Cardiac fibroblast (primary cell): ENCODE results near the gene PHOSPHO2.
A peak's percentile ranks its signal among the peaks of the same experiment; 100 is the strongest.

Experiments
- DNase-seq, 2 donors: peaks; one replicate each; pipeline versions ENCODE4 v3.0.0 to v3.0.0-alpha.2; 2010; ENCODE audit warnings: low read depth in 2 of 2
- H3K4me3 ChIP-seq, 2 donors: replicated peaks in 1 of 2; 1 replicate in 1 of 2; 2 replicates in 1 of 2; pipeline ENCODE4 v1.5.1; 2011; ENCODE audit warnings: low read depth in 2 of 2, low read length in 2 of 2, mild to moderate bottlenecking in 2 of 2, moderate library complexity in 1 of 2
- TF ChIP-seq, protein P1 (sequence below): IDR thresholded peaks from one replicate; pipeline ENCODE4 v1.5.1; 2011; ENCODE audit warnings: low read depth, mild to moderate bottlenecking, low read length, inconsistent platforms

The PHOSPHO2 gene

DNA sequence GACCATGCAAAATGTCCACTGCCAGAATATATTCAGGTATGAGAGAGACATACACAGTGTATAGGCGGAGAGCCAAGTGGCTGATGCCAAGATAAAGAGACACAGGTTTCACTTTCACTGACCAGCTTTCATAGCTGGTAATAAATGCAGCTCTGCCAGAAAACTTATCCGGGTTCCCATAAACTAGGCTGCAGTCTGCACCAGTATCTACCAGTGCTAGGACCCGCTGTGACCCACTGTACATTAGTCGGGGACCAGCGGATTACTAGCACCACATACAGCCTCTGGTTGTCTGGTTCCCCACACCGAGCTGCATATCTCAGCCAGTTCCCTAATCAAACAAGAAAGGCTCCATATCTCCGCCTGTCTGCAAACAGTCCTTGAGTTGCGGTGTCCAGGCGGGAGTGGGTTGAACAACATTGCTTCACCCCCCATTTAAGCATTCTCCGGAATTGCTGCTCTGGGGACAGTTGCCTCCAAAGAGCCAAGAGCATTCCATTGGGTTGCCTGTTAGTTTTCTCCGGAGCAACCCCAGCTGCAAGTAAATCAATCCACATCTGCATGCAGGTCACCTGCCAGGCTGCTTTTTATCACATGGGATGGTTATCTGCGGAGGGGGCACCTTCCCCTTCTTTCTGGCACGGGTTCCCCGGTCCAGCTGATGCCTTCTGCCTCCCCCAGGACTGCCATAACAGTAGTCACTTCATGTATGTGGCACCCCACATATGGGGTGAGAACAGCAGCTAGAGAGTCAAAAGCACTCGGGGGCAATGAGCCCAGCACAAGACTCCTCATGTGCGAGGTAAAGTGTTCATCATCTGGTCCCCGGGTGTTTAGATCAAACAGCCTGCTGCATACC lies 21.3 kb downstream of the PHOSPHO2 start:
- peak in 1 of 2 donors; percentile 29 for DNase-seq
- TF ChIP-seq, protein P1, sequence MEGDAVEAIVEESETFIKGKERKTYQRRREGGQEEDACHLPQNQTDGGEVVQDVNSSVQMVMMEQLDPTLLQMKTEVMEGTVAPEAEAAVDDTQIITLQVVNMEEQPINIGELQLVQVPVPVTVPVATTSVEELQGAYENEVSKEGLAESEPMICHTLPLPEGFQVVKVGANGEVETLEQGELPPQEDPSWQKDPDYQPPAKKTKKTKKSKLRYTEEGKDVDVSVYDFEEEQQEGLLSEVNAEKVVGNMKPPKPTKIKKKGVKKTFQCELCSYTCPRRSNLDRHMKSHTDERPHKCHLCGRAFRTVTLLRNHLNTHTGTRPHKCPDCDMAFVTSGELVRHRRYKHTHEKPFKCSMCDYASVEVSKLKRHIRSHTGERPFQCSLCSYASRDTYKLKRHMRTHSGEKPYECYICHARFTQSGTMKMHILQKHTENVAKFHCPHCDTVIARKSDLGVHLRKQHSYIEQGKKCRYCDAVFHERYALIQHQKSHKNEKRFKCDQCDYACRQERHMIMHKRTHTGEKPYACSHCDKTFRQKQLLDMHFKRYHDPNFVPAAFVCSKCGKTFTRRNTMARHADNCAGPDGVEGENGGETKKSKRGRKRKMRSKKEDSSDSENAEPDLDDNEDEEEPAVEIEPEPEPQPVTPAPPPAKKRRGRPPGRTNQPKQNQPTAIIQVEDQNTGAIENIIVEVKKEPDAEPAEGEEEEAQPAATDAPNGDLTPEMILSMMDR, result no peak
- H3K4me3 ChIP-seq, result peak overlapping the region; percentile 7 to 11

DNA sequence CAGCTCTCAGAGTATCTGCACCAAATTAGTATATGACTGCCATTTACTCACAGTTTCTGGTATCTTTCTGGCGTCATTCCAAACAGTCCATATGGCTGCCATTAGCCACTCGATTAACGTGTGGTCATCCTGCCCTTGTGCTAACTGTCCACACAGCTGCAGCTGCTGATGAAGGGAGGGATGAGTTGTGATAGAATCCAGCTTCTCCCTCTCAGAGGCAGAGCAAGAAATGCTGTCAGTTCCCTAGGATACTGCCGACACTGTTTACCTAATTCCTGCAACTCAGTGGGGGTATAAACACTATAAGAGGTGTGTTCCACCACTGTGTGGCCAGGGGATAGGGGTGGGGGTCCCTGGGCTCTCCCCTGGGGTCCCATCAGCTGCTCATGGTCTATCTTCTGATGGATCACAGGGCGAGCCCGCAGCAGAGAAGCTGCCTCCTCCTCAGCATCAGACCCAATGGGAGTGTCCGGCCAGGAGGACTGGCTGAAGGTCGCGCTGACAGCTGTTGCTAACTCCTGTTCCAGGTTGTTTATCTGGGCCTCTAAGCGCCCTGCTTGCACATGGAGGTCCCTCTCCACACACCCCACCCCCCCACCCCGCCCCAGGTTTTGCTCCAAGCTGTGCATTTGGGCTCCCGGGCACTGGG lies 22.1 kb downstream of the PHOSPHO2 start:
- H3K4me3 ChIP-seq, result no peak overlapping the region
- DNase-seq, result peak; percentile 54 to 57
- TF ChIP-seq, protein P1, result no peak

DNA sequence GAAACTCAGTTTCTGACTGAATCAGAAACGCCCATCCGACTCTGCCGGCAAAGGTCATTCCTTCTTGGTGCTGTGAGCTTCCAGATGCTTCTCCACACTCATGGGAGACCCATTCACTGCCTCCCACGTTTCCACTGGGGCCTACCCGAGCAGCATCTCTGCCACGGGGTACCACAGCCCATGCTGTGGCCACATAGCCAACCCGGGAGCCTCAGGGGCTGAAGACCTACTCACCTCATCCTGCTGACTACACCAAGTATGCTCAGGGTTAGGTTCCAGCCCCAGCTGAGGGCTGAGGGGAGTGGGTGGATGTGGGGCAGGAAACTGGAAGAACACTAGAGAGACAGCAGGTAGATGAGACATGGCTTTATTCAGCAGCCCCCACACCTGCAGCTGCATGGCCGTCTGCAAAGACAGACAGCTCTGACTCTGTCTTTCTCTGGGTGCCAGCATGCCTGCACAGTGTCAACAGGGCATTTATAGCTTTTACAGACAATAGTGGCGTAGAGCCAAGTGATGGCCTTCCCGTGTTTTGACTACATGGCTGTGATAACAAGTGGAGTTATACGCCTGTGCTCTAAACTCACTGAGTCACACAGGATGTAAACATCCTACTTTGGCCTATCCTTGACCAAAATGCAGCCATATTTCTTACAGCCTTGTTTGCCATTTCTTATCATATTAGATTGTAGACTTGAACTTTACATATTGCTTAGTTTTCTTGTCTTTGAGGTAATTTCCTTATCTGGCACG lies 22.8 kb downstream of the PHOSPHO2 start:
- TF ChIP-seq, protein P1, result no peak
- H3K4me3 ChIP-seq, result no peak overlapping the region
- peak; percentile 29 to 48 for DNase-seq

DNA sequence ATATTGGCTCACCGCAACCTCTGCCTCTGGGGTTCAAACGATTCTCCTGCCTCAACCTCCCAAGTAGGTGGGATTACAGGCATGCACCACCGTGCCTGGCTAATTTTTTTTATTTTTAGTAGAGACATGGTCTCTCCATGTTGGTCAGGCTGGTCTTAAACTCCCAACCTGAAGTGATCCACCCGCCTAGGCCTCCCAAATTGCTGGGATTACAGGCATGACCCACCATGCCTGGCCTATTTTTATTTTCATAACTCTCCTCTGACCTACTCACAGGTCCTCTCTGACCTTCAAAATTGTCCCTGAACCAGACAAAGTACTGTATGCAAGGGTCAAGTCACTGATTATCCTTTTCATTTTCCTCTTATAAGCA lies 23.4 kb downstream of the PHOSPHO2 start:
- TF ChIP-seq, protein P1, result no peak
- no peak overlapping the region for H3K4me3 ChIP-seq
- no peak for DNase-seq

DNA sequence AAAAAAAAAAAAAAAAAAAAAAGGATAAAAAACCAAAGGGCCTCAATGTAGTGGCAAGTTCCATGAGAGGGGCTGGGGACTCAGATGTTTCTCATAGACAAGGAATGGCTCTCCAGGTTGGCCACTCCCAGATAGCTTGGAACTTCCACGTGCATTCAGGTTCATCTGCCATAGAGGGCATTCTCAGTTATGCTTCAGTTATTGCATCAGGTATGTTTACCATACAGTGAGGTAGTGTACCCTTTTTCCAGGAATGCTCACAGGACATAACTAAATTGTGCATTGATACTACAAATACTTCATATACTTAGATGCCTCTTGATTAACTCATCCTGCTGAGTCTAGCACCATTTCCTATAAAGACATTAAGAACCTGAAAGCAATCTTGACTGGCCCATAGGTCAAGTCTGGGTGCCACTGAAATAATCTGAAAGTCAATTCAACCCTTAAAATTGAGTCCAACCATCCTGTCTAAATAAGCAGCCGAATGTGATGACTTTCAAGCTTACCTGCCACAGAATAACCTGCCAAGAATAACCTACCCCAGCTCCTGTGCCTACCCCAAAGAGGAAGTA lies 24.7 kb downstream of the PHOSPHO2 start:
- no peak overlapping the region for H3K4me3 ChIP-seq
- DNase-seq, result no peak
- TF ChIP-seq, protein P1, result no peak

DNA sequence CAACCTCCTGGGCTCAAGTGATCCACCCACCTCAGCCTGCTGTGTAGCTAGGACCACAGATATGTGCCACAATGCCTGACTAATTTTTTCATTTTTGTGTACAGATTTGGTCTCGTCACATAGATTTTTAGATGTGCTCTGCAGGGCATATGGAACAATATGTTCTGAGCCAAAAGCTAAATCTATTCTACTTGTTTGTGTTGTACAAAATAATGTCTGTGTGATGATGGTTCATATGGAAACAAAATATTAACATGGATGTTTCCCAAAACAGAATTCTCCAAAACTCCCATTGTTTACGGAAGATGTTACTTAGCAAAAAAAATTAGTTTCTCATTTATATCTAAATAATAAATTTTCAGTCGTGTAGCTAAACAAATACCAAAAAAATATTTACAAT lies 26.7 kb downstream of the PHOSPHO2 start:
- TF ChIP-seq, protein P1, result no peak
- DNase-seq, result no peak
- H3K4me3 ChIP-seq, result no peak overlapping the region
